GM19035 (cell line): ENCODE data around the gene GTF2B.
"Not testable (repeated sequence)": the region's sequence is repeated elsewhere in the genome, so short reads cannot be mapped to it uniquely, and the experiment has no call there.

ENCODE experiments used
- ATAC-seq: cut with Tn5 transposase; IDR thresholded peaks from one replicate; pipeline ENCODE4 v1.9.1; 2021; ENCODE audit not compliant: unreplicated experiment

Gene GTF2B, protein sequence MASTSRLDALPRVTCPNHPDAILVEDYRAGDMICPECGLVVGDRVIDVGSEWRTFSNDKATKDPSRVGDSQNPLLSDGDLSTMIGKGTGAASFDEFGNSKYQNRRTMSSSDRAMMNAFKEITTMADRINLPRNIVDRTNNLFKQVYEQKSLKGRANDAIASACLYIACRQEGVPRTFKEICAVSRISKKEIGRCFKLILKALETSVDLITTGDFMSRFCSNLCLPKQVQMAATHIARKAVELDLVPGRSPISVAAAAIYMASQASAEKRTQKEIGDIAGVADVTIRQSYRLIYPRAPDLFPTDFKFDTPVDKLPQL

DNA sequence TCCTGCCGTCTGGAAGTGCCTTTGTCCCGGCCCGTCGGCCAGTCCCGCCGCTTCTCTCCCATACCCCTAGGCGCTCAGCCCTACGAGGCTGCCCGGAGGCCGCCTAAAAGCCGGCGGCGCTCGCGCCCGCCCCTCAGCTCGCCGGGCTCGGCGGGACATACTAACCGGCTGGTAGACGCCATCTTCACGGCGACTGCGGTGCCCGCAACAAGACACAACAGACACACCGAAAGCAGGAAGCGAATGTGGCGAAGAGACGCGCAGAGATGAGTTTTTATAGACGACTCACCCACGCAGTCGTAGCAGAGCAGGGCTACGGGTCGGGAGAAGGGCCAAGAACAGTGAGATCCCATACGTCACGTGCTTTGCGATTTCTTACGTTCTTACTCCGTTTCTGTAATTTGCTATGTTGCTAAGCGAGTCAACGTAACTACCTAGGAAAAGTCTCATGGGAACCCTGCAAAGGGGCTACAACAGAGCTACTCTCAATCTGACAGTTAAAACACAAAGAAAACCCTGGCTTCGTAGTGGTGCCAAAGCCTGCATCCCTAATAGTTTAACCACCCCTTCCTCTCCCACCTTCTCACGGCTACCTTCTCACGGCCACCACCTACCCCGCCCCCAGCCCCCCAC, at the start of gene GTF2B:
Gene GTF2B (minus strand): TSS at position 250 of the 633 bp plus-strand sequence. CDS start 68 bp downstream, at position 182.
- peak; percentile 93 for ATAC-seq

DNA sequence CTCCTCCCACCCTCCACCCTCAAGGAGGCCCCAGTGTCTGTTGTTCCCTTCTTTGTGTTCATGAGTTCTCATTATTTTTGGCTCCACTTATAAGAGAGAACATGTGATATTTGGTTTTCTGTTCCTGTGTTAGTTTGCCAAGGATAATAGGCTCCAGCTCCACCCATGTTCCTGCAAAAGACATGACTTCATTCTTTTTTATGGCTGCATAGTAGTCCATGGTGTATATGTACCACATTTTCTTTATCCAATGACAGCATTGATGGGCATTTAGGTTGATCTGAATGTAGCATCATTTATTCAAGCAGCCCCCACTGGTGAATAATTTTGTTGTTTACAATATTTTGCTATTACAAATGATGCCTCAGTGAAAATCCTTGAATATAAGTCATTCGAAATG, 47.2 kb upstream of the GTF2B start:
- not testable (repeated sequence) for ATAC-seq

DNA sequence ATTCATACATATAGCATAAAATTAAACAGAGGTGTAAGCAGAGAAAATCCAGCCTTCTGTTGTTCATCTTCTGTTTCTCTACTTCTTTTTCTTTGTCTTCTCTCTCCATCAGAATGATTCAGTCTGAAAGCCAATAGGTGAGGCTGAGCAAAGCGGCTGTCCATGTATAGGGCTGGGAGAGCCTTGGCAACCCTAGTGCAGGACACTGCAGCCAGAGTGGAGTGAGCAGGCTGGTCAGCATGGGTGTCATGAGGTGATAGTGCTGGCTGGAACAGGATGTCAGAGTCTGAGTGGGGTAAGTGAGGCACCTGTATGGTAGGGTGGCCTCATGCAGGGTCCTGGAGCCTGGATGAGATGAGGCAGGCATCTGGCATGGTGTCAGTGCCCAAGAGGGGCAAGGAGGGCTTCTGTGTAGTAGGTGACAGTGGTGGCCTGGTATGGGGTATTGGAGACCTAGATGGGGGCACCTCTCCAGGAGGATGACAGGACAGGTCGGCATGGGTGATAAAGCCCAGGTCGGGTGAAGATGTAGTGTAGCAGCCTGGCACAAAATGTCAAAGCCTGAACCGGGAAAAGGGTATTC, 45.5 kb upstream of the GTF2B start:
- no peak for ATAC-seq

DNA sequence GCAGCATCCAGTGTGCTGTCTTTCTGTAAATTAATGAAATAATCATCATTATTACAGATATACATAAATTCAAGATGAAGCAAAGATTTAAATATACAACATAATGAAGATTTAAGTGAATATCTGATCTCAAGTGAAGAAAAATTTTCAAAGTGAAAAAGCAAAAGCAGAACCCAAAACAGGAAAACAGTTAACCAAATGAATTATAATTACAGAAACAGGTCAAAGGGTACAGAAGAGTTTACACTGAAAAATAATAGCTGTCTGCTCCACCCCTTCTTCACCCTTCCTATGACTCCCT, 44.8 kb upstream of the GTF2B start:
- ATAC-seq: no peak

GRCh38 chr1:88935522-88936222, 44.3 kb upstream of the GTF2B start:
- ATAC-seq: no peak

GRCh38 chr1:88930176-88930575, 38.8 kb upstream of the GTF2B start:
- ATAC-seq: not testable (repeated sequence)

DNA sequence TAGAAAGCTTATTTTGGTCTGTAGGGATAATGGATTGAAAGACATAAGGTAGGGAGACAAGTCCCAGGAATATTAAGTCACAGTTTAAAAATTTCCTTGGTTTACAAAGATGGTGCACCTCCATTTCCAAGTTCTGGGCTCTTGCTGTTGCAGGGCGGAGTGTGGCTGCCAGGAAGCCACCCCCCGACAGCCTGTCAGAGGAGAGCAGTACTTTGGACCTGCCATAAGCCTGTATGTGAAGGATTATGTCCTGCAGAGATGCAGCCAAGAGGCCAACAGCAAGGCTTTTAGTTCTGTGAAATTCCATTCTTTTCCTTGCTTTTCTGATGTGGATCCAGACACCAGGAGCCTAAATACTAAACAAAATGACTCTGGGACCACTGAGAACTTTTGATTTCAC, 31.9 kb upstream of the GTF2B start:
- no peak for ATAC-seq

GRCh38 chr1:88922214-88922613, 30.8 kb upstream of the GTF2B start:
- no peak for ATAC-seq

- no peak for ATAC-seq
Observed at GRCh38 chr1:88920845-88921244, 29.5 kb upstream of the GTF2B start.

GRCh38 chr1:88917321-88918025, 26.1 kb upstream of the GTF2B start:
- no peak for ATAC-seq

GRCh38 chr1:88916883-88917282, 25.5 kb upstream of the GTF2B start:
- no peak for ATAC-seq

DNA sequence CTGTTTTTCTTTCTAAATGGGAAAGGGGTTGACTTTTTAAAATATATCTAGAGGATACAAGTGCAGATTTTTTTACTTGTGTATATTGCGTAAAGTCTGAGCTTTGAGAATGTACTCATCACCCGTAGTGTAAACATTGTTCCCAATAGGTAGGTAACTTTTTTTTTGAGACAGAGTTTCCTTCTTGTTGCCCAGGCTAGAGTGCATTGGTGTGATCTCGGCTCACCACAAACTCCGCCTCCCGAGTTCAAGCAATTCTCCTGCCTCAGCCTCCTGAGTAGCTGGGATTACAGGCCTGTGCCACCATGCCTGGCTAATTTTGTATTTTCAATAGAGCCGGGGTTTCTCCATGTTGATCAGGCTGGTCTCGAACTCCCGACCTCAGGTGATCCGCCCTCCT, 20.4 kb upstream of the GTF2B start:
- ATAC-seq: not testable (repeated sequence)

DNA sequence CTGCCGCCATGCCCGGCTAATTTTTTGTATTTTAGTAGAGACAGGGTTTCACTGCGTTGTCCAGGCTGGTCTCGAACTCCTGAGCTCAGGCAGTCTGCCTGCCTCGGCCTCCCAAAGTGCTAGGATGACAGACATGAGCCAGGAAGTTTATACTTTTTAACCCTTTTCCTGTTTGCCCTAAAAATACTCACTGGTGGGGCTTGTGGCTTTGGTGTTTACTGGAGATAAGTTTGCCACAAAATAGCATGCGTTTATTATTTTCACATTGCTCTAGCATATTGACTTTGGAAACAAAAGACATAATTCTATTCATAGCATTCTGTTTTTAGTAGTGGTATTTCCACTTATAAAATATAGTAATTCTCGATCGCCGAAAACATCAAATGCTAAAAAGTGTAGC, 19.8 kb upstream of the GTF2B start:
- no peak for ATAC-seq

DNA sequence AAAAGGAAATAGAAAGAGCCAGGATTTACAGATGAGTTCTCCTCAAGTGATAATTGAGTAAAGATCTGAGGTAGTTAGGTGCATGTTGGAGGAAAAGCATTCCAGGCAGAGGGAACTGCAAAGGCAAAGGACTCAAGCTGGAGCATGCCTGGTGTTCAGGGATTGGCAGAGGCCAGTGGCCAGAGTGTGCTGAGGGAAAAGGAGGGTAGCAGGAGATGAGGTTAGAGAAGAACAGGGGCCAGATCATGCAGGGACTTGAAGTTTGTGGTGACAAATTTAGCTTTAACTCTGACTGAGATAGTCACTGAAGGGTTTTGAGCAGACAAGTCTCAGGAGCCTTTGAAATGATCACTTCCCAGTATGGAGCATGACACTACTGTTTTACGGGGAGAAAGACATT, 19.0 kb upstream of the GTF2B start:
- no peak for ATAC-seq

GRCh38 chr1:88900883-88901282, 9.5 kb upstream of the GTF2B start:
- ATAC-seq: no peak

GRCh38 chr1:88897070-88897730, 5.8 kb upstream of the GTF2B start:
- no peak for ATAC-seq

DNA sequence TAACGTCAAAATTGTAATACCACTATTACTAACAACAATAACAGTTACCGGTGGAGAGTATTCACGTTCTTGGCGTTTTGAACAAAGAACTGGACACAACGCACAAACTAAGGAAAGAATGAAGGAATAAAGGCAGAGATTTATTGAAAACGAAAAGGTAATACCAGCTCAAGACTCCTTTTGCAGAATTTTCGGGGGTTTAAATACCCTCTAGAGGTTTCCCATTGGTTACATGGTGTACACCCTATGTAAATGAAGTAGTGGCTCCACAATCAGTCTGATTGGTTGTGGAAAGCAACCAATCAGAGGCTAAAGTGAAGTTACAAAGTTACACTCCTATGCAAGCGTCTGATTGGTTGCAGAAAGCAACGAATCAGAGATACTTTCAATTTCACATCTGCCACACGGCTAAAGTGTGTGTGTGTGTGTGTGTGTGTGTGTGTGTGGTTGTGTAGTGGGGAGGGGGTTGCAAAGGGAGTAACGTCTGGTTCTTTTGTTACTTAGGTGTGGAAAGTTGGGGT, 1.1 kb upstream of the GTF2B start:
- no peak for ATAC-seq

DNA sequence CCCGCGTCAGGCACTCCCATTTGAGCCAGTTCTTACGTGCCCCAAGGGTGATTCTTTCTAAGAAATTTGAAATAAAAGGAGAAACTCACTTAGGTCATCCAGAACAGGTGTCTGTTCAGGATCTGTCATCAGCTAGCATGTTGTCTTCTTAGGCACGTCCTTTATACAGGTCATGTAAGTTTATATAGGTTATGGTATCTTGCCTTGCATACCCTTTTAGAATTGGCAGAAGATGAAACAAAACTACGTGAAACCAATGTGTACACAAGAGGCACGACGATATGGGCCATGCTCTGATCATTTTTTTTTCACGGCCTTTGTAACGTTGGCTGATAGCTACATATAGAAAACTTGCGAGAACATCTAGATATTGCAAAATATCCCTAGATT, 579 bp upstream of the GTF2B start:
- no peak for ATAC-seq

GRCh38 chr1:88890791-88891317, 513 bp downstream of the GTF2B start:
- no peak for ATAC-seq

- no peak for ATAC-seq
Observed at GRCh38 chr1:88890131-88890530, 1.2 kb downstream of the GTF2B start.
